IPS-20b (cell line): ENCODE measurements around the gene TAOK2.
A peak's percentile ranks its signal among the peaks of the same experiment; 100 is the strongest.

Experiments used
- H3K27ac ChIP-seq: one replicate; pipeline ENCODE4 v1.5.1; 2013; ENCODE audit warnings: low read length
- H3K27me3 ChIP-seq: 2 replicates; pipeline ENCODE4 v1.6.1; 2013; ENCODE audit warnings: mild to moderate bottlenecking, low read length, inconsistent platforms; ENCODE audit not compliant: insufficient read depth
- H3K36me3 ChIP-seq: 2 replicates; pipeline ENCODE4 v1.6.1; 2013; ENCODE audit warnings: low read depth, mild to moderate bottlenecking, inconsistent platforms, low read length, moderate library complexity; ENCODE audit not compliant: insufficient read depth
- H3K4me1 ChIP-seq: 2 replicates; pipeline ENCODE4 v1.6.1; 2013; ENCODE audit warnings: mild to moderate bottlenecking, control low read depth, inconsistent platforms, low read length, moderate library complexity; ENCODE audit not compliant: insufficient read depth
- H3K4me3 ChIP-seq: 2 replicates; pipeline ENCODE4 v1.5.1; 2013; ENCODE audit warnings: mild to moderate bottlenecking, low read length, inconsistent platforms
- H3K9ac ChIP-seq: 2 replicates; pipeline ENCODE4 v1.6.1; 2013; ENCODE audit warnings: low read depth, mild to moderate bottlenecking, inconsistent platforms, low read length, moderate library complexity
- H3K9me3 ChIP-seq: 2 replicates; pipeline ENCODE4 v1.6.1; 2013; ENCODE audit warnings: mild to moderate bottlenecking, low read depth, low read length, inconsistent platforms; ENCODE audit not compliant: insufficient read depth

TAOK2 gene

DNA sequence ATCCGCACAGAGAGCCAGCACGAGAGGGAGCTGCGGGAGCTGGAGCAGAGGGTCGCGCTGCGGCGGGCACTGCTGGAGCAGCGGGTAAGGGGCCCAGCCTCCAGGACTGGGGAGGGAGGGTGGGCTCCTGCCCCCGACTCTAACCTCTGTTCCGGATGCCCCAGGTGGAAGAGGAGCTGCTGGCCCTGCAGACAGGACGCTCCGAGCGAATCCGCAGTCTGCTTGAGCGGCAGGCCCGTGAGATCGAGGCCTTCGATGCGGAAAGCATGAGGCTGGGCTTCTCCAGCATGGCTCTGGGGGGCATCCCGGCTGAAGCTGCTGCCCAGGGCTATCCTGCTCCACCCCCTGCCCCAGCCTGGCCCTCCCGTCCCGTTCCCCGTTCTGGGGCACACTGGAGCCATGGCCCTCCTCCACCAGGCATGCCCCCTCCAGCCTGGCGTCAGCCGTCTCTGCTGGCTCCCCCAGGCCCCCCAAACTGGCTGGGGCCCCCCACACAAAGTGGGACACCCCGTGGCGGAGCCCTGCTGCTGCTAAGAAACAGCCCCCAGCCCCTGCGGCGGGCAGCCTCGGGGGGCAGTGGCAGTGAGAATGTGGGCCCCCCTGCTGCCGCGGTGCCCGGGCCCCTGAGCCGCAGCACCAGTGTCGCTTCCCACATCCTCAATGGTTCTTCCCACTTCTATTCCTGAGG lies 17.4 kb downstream of the TAOK2 start:
- H3K27me3 ChIP-seq: no peaks in the 10 kb centered on the region
- no peaks in the 10 kb centered on the region for H3K9me3 ChIP-seq
- H3K9ac ChIP-seq: no peak overlapping the region
- no peak overlapping the region for H3K27ac ChIP-seq
- no peak overlapping the region for H3K4me3 ChIP-seq
- H3K36me3 ChIP-seq: peaks cover 56% of the 10 kb centered on the region
- H3K4me1 ChIP-seq: no peaks in the 10 kb centered on the region

DNA sequence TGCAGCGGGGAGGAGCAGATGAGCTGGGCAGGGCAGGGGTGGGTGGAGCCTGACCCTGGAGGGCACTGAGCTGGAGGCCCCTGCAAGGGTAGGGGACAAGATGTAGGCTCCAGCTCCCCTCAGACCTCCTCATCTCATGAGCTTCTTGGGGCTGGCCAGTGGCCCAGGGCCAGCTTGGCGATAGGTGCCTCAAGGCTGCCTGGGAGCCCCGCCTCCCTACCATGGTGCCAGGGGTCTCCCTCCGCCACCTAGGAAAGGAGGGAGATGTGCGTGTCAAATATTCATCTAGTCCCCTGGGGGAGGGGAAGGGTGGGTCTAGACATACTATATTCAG lies 17.9 kb downstream of the TAOK2 start:
- Histone ChIP-seq H3K9ac (no peak overlapping the region), H3K4me1 (no peaks in the 10 kb centered on the region), H3K27ac (no peak overlapping the region), H3K36me3 (peaks cover 51% of the 10 kb centered on the region), H3K4me3 (no peak overlapping the region), H3K9me3 (no peaks in the 10 kb centered on the region), H3K27me3 (no peaks in the 10 kb centered on the region)

GRCh38 chr16:29992344-29992967 lies 18.8 kb downstream of the TAOK2 start:
- no peak overlapping the region for H3K27ac ChIP-seq
- H3K36me3 ChIP-seq: peaks cover 52% of the 10 kb centered on the region
- H3K4me3 ChIP-seq: no peak overlapping the region
- no peak overlapping the region for H3K9ac ChIP-seq
- H3K27me3 ChIP-seq: no peaks in the 10 kb centered on the region
- peaks cover 4% of the 10 kb centered on the region; the same call in 1 of the 2 replicates for H3K4me1 ChIP-seq
- H3K9me3 ChIP-seq: no peaks in the 10 kb centered on the region

DNA sequence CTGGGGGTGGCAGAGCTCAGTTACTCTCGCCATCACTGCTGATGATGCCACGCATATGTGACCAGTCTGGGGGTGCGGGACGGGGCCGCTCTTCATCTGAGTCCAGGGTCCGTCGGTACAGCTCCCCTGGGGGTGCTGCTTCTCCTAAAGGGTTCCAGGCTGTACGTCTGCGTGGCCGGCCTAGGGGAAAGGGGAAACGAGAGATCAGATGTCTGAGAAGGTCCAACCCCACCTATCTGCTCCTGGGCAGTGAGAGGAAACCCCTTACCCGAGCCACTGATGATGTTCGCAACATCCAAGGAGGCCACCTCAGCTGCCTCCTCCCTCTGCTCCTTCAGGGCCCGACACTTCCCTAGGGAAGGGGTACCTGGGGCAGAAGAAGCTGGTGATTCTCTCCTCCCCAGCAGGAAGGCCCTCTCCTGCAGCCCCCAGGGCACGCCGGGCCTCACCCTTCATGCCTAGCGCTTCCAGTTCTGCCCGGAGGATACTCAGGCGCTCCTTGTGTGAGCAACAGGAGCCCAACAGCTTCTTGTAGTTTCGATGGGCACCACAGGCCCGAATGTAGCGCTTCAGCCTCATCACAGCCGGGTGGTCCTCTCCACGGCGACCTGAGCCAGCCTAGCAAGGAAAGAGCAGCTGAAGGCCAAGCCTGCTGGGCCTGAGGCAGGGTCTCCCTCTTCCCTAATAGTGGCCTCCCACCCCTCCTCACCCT lies 19.7 kb downstream of the TAOK2 start:
- H3K4me3 ChIP-seq: no peak overlapping the region
- H3K9me3 ChIP-seq: no peaks in the 10 kb centered on the region
- no peak overlapping the region for H3K9ac ChIP-seq
- peaks cover 4% of the 10 kb centered on the region; the same call in 1 of the 2 replicates for H3K4me1 ChIP-seq
- H3K36me3 ChIP-seq: peaks cover 55% of the 10 kb centered on the region
- H3K27me3 ChIP-seq: no peaks in the 10 kb centered on the region
- H3K27ac ChIP-seq: no peak overlapping the region

GRCh38 chr16:29993903-29994599 lies 20.4 kb downstream of the TAOK2 start:
- H3K4me3 ChIP-seq: peak overlapping the region; percentile 87; the same call in 1 of the 2 replicates
- peaks cover 51% of the 10 kb centered on the region for H3K36me3 ChIP-seq
- H3K27me3 ChIP-seq: no peaks in the 10 kb centered on the region
- H3K4me1 ChIP-seq: peaks cover 4% of the 10 kb centered on the region; the same call in 1 of the 2 replicates
- no peaks in the 10 kb centered on the region for H3K9me3 ChIP-seq
- H3K9ac ChIP-seq: peak overlapping the region; percentile 93; the same call in 1 of the 2 replicates
- no peak overlapping the region for H3K27ac ChIP-seq

- peak overlapping the region; percentile 87 for H3K4me3 ChIP-seq
- H3K9ac ChIP-seq: peak overlapping the region; percentile 93; the same call in 1 of the 2 replicates
- no peaks in the 10 kb centered on the region for H3K27me3 ChIP-seq
- H3K27ac ChIP-seq: no peak overlapping the region
- peaks cover 4% of the 10 kb centered on the region; the same call in 1 of the 2 replicates for H3K4me1 ChIP-seq
- peaks cover 44% of the 10 kb centered on the region for H3K36me3 ChIP-seq
- no peaks in the 10 kb centered on the region for H3K9me3 ChIP-seq
Observed at GRCh38 chr16:29994600-29995323, 21.1 kb downstream of the TAOK2 start.

DNA sequence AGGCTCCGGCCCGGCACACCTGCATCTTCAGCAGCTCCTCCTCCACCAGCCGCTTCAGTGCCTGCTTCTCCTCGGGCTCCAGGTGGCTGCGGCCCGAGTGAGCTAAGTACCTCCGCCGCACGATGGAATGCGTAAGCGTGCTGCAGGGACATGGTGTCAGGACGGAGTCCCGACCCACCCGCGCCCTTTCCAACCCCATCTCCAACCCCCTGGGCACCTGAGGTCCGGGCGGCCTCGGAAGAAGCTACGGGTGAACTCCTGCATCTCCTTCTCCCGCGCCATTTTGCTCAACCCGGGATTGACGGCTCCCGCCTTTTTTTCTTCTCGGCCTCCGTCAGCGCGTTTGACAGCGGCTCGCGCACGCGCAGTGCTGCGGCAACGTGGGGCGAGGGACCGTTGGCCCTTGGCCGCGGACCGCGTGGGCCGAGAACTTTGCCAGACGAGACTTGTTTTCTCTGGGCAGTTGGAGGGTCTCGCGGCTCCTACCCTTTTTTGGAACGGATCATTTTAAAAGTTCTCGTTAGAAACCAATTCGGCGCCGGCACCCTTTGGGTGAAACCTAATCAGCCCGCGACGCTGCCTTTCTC lies 21.7 kb downstream of the TAOK2 start, which contains the start of gene HIRIP3:
Gene HIRIP3 (minus strand): TSS at position 294 of the 587 bp plus-strand sequence. CDS start 12 bp downstream, at position 282.
- Histone ChIP-seq H3K9ac (peak within 1 kb of the TSS; percentile 93), H3K36me3 (peaks cover 37% of the 10 kb centered on the region), H3K27me3 (no peaks in the 10 kb centered on the region), H3K4me1 (peaks cover 4% of the 10 kb centered on the region; the same call in 1 of the 2 replicates), H3K9me3 (no peaks in the 10 kb centered on the region), H3K27ac (peak within 1 kb of the TSS; percentile 50), H3K4me3 (peak within 1 kb of the TSS; percentile 87)

DNA sequence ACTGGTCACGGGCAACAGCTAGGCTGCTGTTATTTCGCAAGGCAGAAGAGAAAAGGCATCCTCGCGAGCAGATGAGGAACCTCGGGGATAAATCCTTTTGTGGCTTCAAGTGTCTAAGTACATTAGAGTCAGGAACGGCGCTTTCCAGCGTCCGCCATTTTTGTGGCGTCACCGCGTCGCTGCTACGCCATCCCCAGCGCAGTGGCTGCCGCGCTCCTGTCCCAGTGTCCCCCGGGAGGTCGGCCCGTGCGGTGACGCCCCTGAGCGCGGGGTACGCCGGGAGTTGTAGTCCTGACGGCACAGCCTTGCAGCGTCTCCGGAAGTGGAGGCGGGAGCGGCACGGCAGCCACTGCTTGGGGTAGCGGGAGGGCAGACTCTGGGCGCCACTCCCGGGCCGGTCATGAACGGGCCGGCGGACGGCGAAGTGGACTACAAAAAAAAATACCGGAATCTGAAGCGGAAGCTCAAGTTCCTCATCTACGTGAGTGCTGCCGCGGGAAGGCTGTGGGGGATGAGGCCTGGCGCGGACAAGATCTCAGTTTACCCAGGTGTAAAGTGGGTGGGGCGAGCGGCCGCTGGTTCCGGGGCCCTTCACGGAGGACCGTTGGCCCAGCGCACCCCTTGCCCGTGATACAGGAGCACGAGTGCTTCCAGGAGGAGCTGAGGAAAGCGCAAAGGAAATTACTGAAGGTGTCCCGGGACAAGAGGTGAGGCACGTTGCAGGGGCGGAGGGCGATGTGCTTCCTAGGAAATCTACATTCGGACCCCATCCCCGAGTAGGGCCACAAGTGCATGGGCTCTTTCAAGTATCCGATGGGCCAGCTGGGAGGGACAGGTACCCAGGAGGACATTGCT lies 22.5 kb downstream of the TAOK2 start, which contains the start of gene INO80E:
Gene INO80E (plus strand): TSS at position 331 of the 855 bp plus-strand sequence. CDS start 70 bp downstream, at position 401.
- Histone ChIP-seq H3K4me1 (peaks cover 4% of the 10 kb centered on the region; the same call in 1 of the 2 replicates), H3K9me3 (no peaks in the 10 kb centered on the region), H3K36me3 (peaks cover 34% of the 10 kb centered on the region), H3K27me3 (no peaks in the 10 kb centered on the region), H3K27ac (peak within 1 kb of the TSS; percentile 50), H3K4me3 (peak within 1 kb of the TSS; percentile 87), H3K9ac (peak within 1 kb of the TSS; percentile 93)

DNA sequence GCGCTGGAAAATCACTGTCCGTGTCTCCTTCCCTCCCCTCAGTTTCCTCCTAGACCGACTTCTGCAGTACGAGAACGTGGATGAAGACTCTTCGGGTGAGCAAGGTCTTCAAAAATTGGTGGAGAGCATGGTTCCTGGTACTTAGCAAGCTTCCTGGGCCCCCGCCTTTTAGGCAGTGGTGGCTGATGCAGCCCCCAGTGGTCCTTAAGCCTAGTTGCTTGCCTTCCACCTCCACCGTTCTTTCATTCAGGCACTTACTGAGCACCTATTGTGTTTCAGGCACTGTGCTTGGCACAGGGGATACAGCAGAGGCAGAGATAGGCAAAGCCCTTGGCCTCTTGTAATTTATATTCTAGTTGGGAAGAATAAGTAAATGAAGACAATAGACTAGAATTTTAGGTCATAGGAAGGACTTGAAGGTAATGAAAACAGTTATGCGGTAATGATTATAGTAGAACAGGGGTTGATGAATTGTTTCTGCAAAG lies 23.1 kb downstream of the TAOK2 start:
- Histone ChIP-seq H3K4me1 (peaks cover 6% of the 10 kb centered on the region; the same call in 1 of the 2 replicates), H3K9me3 (no peaks in the 10 kb centered on the region), H3K27ac (no peak overlapping the region), H3K27me3 (no peaks in the 10 kb centered on the region), H3K9ac (peak overlapping the region; percentile 93; the same call in 1 of the 2 replicates), H3K36me3 (peaks cover 34% of the 10 kb centered on the region), H3K4me3 (peak overlapping the region; percentile 87)

DNA sequence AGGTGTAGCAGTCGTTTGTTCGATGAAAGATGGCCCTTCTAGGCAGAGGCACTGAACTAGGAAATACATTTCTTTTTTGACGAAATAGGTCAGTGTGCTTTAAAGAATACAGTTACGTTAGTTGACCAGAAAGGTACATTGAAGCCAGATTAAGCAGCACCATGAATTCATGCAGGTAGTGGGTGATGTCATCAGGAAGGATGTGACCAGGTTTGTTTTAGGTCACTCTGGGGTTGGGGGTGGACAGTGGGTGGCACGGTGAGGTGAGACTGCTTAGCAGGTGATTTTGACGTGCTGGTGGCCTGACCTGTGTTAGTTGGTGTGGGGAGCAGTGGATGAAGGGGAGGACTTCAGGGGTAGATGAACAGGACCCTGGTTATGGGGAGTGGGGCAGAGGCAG lies 25.9 kb downstream of the TAOK2 start:
- Histone ChIP-seq H3K4me3 (no peak overlapping the region), H3K4me1 (peaks cover 6% of the 10 kb centered on the region; the same call in 1 of the 2 replicates), H3K27ac (no peak overlapping the region), H3K36me3 (peaks cover 16% of the 10 kb centered on the region; the same call in 1 of the 2 replicates), H3K9me3 (no peaks in the 10 kb centered on the region), H3K9ac (no peak overlapping the region), H3K27me3 (no peaks in the 10 kb centered on the region)
